ENCODE results near the gene CFAP57. TPM values are rescaled to one million over a fixed set of nuclear protein-coding genes. Genes with fewer than 3 reads are reported as not detected.

Gene CFAP57
- total and polyA plus RNA-seq, 9 of the 15 experiments (the other 6 are each of a cell fraction or from before 2014, with no cell fraction given): 0.04 to 0.22 (median 0.07) TPM; not detected in 3

DNA sequence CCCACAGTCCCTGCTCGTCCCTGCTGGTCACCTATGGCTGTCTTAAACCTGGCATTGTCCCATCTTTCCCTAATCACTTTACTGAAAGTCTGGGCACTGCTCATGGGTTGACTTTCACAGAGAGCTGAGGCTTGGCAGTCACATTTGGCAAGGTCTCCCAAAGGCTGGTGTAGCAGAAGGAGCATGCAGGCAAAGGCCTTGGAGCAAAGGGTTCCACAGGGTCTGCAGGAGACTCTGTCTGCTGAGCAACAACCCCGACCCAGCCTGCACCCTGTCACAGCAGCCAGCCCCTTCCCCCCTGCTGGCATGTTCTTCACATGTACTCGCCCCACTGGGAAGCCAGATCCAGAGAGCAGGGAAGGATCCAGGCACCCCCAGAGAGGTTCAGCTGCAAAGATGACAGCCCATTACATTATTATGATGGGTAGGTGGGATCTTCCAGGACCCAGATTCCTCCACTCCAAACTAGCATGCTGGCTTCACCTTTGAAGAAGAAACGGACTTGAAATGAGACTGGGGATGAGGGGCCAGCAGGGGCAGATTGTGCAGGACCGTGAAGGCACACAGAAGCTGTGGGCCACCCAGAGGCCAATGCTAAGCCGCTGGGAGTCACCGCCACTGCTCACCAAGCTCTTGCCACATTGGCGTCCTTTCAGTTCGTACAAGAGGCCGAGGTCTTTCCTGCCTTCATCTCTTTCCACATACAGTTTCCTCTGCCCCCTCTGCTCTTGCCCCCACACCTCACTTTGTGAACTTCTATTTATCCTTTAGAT lies 83.5 kb downstream of the CFAP57 start (continued):
- no peak for TF ChIP-seq GABPA (tag; conservative IDR thresholded peaks at IDR 0.05; ENCODE audit: low read depth)
- TF ChIP-seq ELF1 (tag; IDR thresholded peaks at IDR 0.05): no peak
- TF ChIP-seq, protein P1, sequence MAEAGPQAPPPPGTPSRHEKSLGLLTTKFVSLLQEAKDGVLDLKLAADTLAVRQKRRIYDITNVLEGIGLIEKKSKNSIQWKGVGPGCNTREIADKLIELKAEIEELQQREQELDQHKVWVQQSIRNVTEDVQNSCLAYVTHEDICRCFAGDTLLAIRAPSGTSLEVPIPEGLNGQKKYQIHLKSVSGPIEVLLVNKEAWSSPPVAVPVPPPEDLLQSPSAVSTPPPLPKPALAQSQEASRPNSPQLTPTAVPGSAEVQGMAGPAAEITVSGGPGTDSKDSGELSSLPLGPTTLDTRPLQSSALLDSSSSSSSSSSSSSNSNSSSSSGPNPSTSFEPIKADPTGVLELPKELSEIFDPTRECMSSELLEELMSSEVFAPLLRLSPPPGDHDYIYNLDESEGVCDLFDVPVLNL (CRISPR knock-in tag; IDR thresholded peaks at IDR 0.05; ENCODE audit: low read depth): no peak
- TF ChIP-seq IFI16 (CRISPR knock-in tag; IDR thresholded peaks at IDR 0.05): no peak
- TF ChIP-seq ZNF174 (CRISPR knock-in tag; IDR thresholded peaks at IDR 0.05): no peak
- no peak for TF ChIP-seq BHLHE40 (IDR thresholded peaks at IDR 0.05; ENCODE audit: low read length)
- no peak for TF ChIP-seq NFYB (IDR thresholded peaks at IDR 0.05; ENCODE audit: extremely low read depth, insufficient read length)
- TF ChIP-seq SMAD1 (IDR thresholded peaks at IDR 0.05; ENCODE audit: low read depth, low read length, partially characterized antibody): no peak

Measured in K562 (cell line).